ENCODE data around the gene EYS.

Gene EYS

DNA sequence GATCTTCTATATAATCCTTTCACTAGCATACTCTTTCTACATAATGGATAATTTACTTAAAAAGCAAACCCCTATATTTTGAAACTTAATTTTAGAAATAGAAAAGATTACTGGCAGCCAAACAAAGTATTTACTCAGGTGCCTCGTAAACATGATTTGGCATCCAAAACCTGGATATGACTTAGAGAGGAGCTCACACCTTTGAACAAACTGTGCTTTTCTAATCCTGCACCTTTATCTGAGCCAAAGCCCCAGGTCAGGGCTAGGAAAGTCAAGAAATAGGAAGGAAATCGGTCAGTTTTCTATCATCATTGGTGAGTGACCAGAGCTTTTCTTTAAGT is 1900.5 kb downstream of the EYS start:
- peak overlapping the region; percentile 2 for H3K4me3 ChIP-seq (ENCODE audit: severe bottlenecking)
- DNase-seq (ENCODE audit: low spot score): no peak
- TF ChIP-seq, protein P1, sequence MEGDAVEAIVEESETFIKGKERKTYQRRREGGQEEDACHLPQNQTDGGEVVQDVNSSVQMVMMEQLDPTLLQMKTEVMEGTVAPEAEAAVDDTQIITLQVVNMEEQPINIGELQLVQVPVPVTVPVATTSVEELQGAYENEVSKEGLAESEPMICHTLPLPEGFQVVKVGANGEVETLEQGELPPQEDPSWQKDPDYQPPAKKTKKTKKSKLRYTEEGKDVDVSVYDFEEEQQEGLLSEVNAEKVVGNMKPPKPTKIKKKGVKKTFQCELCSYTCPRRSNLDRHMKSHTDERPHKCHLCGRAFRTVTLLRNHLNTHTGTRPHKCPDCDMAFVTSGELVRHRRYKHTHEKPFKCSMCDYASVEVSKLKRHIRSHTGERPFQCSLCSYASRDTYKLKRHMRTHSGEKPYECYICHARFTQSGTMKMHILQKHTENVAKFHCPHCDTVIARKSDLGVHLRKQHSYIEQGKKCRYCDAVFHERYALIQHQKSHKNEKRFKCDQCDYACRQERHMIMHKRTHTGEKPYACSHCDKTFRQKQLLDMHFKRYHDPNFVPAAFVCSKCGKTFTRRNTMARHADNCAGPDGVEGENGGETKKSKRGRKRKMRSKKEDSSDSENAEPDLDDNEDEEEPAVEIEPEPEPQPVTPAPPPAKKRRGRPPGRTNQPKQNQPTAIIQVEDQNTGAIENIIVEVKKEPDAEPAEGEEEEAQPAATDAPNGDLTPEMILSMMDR (IDR thresholded peaks at IDR 0.05; ENCODE audit: poor library complexity, severe bottlenecking): no peak
- H3K27ac ChIP-seq (ENCODE audit: poor library complexity, severe bottlenecking): peak overlapping the region; percentile 99
- H3K36me3 ChIP-seq (ENCODE audit: low read depth): no peaks in the 10 kb centered on the region
- H3K4me1 ChIP-seq (ENCODE audit: insufficient read depth, poor library complexity, severe bottlenecking): peaks cover 51% of the 10 kb centered on the region
- H3K9me3 ChIP-seq (ENCODE audit: severe bottlenecking): no peaks in the 10 kb centered on the region
- ATAC-seq (ENCODE audit: low read depth): peak; percentile 55
- H3K27me3 ChIP-seq (ENCODE audit: insufficient read depth, poor library complexity, severe bottlenecking): no peaks in the 10 kb centered on the region

DNA sequence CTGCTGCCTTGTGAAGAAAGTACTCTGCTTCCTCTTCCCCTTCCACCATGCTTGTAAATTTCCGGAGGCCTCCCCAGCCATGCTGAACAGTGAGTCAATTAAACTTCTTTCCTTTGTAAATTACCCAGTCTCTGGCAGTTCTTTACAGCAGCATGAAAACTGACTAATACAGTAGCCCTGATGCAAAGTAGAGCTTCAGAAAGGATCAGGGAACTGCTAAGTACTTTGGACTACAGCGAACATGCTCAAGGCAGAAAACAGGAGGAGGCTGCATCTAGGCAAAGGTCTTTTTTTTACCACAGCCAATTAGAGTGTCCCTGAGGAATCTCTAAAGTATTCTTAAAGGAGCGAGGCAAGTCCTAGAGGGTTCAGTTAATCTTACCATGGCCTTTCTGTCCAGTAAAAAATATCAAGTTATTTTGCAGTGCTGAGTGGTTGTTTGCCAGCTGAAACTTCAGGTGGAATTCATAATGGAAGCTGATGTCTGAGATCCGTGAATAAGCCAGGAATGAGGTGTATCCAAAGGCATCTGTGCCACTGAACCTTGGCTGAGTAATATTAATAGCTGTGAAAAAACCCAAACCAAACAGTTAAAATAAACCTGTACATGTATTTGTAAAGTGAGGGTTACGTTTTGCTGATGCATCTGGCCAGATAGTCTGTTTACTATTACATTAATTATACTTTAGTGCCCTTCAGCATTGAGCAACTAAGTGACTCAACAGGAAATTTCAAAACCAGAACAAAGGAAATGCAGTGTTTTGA is 1901.0 kb downstream of the EYS start:
- ATAC-seq (ENCODE audit: low read depth): peak; percentile 83
- no peak for DNase-seq (ENCODE audit: low spot score)

DNA sequence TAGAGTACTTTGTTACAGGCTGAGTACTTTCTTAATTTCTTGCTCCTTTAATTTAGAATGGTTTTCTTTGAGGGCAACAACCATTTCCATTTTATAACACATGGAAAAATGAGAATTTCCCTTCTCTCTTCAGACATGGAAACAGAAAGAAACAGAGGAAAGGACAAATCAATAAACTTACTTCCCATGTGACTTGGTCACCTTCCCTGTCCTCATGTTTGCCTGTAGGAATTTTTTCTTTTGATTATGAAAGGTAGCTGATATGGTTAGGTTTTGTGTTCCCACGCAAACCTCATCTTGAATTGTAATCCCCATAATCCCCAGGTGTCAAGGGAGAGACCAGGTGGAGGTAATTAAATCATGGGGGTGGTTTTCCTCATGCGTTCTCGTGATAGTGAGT is 1901.7 kb downstream of the EYS start:
- DNase-seq (ENCODE audit: low spot score) (no peak), ATAC-seq (ENCODE audit: low read depth) (no peak)
- H3K36me3 ChIP-seq (ENCODE audit: low read depth): no peaks in the 10 kb centered on the region
- H3K9me3 ChIP-seq (ENCODE audit: severe bottlenecking): no peaks in the 10 kb centered on the region
- peak overlapping the region; percentile 99 for H3K27ac ChIP-seq (ENCODE audit: poor library complexity, severe bottlenecking)
- no peaks in the 10 kb centered on the region for H3K27me3 ChIP-seq (ENCODE audit: insufficient read depth, poor library complexity, severe bottlenecking)
- TF ChIP-seq, protein P1 (IDR thresholded peaks at IDR 0.05; ENCODE audit: poor library complexity, severe bottlenecking): no peak
- peaks cover 51% of the 10 kb centered on the region for H3K4me1 ChIP-seq (ENCODE audit: insufficient read depth, poor library complexity, severe bottlenecking)
- peak overlapping the region; percentile 14 for H3K4me3 ChIP-seq (ENCODE audit: severe bottlenecking)

More for the DNA sequence above, 1901.0 kb downstream of the EYS start:
- Histone ChIP-seq H3K27me3 (ENCODE audit: insufficient read depth, poor library complexity, severe bottlenecking) (no peaks in the 10 kb centered on the region), H3K27ac (ENCODE audit: poor library complexity, severe bottlenecking) (peak overlapping the region; percentile 99), H3K9me3 (ENCODE audit: severe bottlenecking) (no peaks in the 10 kb centered on the region), H3K36me3 (ENCODE audit: low read depth) (no peaks in the 10 kb centered on the region), H3K4me3 (ENCODE audit: severe bottlenecking) (peak overlapping the region; percentile 14), H3K4me1 (ENCODE audit: insufficient read depth, poor library complexity, severe bottlenecking) (peaks cover 51% of the 10 kb centered on the region)
- TF ChIP-seq, protein P1 (IDR thresholded peaks at IDR 0.05; ENCODE audit: poor library complexity, severe bottlenecking): no peak

DNA sequence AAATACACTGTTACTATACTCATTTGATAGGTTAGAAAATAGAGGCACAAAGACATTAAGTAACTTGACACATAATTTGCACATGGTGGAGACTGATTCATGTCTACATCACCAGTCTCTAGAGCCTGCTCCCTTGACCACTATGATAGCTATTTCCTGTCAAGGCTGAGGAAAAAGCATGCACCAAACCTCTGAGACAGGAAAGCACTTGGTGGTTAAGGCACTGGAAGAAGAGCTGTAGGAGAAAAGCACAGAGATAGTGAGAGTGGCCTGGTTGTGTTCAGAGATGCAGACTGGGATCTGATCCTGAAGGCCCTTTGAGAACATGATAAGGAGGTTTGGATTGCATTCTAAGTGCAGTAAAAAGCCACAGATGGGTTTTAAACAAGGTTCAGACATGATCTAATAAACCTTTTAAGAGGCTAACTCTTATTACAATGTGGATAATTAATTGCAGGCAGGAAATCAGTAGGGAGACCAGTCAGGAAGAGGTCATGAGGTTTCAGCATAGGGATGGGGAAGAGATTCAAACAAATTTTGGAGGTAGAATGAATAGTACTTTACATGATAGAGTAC is 1902.6 kb downstream of the EYS start:
- Histone ChIP-seq H3K27ac (ENCODE audit: poor library complexity, severe bottlenecking) (peak overlapping the region; percentile 99), H3K36me3 (ENCODE audit: low read depth) (no peaks in the 10 kb centered on the region), H3K9me3 (ENCODE audit: severe bottlenecking) (no peaks in the 10 kb centered on the region), H3K4me3 (ENCODE audit: severe bottlenecking) (no peak overlapping the region), H3K4me1 (ENCODE audit: insufficient read depth, poor library complexity, severe bottlenecking) (peaks cover 51% of the 10 kb centered on the region), H3K27me3 (ENCODE audit: insufficient read depth, poor library complexity, severe bottlenecking) (no peaks in the 10 kb centered on the region)
- TF ChIP-seq, protein P1 (IDR thresholded peaks at IDR 0.05; ENCODE audit: poor library complexity, severe bottlenecking): no peak
- ATAC-seq (ENCODE audit: low read depth): peak; percentile 74
- DNase-seq (ENCODE audit: low spot score): no peak

DNA sequence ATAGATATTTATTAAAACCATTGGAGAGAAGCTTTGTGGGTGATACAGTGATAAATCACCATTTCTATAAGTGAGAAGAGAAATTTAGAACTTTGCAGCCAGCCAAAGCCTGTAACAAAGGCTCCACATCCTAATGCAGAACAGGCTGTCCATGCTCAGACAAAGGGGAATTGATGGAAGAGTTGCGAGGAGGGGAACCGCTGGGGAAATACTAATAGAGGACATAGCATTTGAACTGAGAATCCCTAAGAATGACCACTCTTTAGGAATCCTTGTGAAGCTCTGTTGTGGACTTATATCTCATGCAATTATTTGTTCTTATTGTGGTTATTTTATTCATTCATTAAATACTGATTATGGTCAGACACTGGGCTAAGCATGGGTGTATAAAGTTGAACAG is 1903.7 kb downstream of the EYS start:
- H3K4me3 ChIP-seq (ENCODE audit: severe bottlenecking): no peak overlapping the region
- H3K27me3 ChIP-seq (ENCODE audit: insufficient read depth, poor library complexity, severe bottlenecking): no peaks in the 10 kb centered on the region
- TF ChIP-seq, protein P1 (IDR thresholded peaks at IDR 0.05; ENCODE audit: poor library complexity, severe bottlenecking): no peak
- no peak for ATAC-seq (ENCODE audit: low read depth)
- peak overlapping the region; percentile 99 for H3K27ac ChIP-seq (ENCODE audit: poor library complexity, severe bottlenecking)
- no peak for DNase-seq (ENCODE audit: low spot score)
- H3K9me3 ChIP-seq (ENCODE audit: severe bottlenecking): no peaks in the 10 kb centered on the region
- no peaks in the 10 kb centered on the region for H3K36me3 ChIP-seq (ENCODE audit: low read depth)
- peaks cover 46% of the 10 kb centered on the region for H3K4me1 ChIP-seq (ENCODE audit: insufficient read depth, poor library complexity, severe bottlenecking)

All from RWPE2 (cell line).